Globus pallidus (tissue), 1 donor: ENCODE results near the gene GRAP2.
"Not testable (repeated sequence)": the region's sequence is repeated elsewhere in the genome, so short reads cannot be mapped to it uniquely, and the experiment has no call there.

Experiments
- DNase-seq: peaks from one replicate; pipeline ENCODE4 v3.0.0-alpha.2; 2015; ENCODE audit warnings: low spot score

The GRAP2 gene

GRCh38 chr22:39900306-39901227, at the start of gene GRAP2:
GRAP2 (plus strand) TSS chr22:39901084; CDS start chr22:39947107, 46,023 bp downstream.
- DNase-seq: no peak

GRCh38 chr22:39851606-39852315, 49.1 kb upstream of the GRAP2 start:
- no peak for DNase-seq

GRCh38 chr22:39852799-39853198, 48.1 kb upstream of the GRAP2 start:
- DNase-seq: no peak

GRCh38 chr22:39856588-39856987, 44.3 kb upstream of the GRAP2 start:
- DNase-seq: no peak

GRCh38 chr22:39859903-39860588, 40.8 kb upstream of the GRAP2 start:
- DNase-seq: no peak

- no peak for DNase-seq
These were observed 32.1 kb upstream of the GRAP2 start for GRCh38 chr22:39868741-39869140.

GRCh38 chr22:39869797-39870196, 31.1 kb upstream of the GRAP2 start:
- not testable (repeated sequence) for DNase-seq

DNA sequence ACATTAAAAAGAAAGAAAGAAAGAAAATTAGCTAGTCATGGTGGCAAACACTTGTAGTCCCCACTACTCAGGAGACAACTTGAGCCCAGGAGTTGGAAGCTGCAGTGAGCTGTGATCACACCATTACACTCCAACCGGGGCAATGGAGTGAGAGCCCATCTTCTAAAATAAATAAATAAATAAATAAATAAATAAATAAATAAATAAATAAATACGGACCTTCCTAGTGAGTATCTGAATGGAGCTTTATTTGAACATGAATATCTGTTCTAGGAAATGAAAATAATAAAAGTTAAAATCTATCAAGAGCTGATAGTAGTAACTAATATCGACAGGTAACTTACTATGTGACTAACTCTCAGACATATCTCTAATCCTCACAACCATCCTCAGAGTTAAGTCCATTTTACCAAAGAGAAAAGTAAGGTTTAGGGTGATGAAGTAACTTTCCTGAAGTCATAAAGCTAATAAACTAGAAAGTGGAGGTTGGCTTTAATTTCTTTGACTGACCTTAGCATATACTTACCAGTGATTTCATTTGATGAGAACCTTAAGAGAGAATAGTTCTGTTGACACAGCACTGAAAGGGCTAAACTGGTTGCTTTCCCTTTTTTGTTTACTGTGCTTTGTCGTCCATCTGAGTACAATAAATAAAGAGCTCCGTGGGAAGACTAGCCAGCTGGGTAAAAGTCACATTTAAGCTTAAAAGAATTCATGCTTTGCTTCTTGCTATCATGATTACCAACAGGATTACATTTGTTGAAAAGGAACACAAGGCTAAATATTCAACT, 29.7 kb upstream of the GRAP2 start:
- no peak for DNase-seq

DNA sequence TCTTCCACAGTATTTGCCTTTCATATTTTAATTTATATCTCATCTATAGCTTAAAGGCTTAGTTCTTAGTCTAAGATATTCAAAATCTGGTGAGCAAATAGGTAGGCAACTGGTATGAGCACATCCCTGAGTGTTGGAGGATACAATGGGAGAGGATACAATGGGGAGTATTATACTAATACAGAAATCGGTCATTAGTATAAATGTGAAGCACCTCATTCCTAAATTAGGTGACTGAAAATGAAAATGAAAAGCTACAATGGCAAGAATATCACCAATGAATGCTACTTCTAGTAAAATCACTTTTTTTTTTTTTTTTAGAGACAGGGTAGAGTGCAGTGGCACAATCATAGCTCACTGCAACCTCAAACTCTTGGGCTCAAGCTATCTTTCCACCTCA, 28.3 kb upstream of the GRAP2 start:
- no peak for DNase-seq

DNA sequence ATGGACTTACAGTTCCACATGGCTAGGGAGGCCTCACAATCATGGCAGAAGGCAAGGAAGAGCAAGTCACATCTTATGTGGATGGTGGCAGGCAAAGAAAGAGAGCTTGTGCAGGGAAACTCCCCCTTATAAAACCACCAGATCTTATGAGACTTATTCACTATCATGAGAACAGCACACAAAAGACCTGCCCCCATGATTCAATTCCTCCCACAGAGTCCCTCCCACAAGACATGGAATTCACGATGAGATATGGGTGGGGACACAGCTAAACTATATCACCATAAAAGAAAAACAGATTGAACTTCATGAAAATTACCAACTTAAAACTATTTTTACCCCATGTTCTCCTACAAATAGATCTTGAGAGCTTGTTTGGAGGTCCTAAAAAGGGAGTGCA, 26.9 kb upstream of the GRAP2 start:
- DNase-seq: no peak

- not testable (repeated sequence) for DNase-seq
These were observed 25.6 kb upstream of the GRAP2 start for GRCh38 chr22:39875176-39875885.

GRCh38 chr22:39877079-39877845, 23.6 kb upstream of the GRAP2 start:
- DNase-seq: no peak

DNA sequence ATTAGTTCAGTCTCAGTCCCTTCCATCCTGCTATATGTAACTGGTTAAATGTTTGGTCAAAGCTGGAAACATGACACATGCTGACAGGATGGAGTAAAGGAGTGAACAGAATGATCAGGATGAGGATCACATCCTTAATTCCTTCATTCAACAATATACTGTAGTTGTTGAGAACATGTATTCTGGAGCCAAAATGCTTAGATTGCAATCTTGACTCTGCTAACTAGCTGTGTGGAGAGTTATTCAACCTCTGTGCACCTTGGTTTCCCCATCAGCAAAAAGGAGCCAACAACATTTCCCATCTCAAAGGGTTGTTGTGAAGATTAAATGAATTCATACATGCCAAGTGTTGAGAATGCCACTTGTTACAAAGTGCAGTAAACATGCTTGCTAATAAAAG, 20.2 kb upstream of the GRAP2 start:
- no peak for DNase-seq

DNA sequence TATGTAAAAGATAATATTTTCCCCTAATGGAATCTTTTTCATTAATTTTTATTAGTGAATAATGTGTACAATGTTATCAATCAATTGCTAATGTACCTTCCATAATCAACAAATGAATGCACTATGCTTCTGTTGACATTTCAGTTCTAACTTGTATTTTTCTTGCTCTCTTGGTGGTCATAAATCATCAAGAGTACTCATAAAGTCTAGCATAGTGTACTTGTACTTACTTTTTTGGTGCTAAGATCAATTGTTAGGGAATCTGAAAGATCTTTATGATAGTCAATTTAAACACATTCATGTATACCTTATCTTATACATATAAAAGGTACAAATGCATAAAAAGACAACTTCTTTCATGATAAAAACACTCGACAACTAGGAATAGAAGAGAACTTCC, 17.8 kb upstream of the GRAP2 start:
- no peak for DNase-seq

DNA sequence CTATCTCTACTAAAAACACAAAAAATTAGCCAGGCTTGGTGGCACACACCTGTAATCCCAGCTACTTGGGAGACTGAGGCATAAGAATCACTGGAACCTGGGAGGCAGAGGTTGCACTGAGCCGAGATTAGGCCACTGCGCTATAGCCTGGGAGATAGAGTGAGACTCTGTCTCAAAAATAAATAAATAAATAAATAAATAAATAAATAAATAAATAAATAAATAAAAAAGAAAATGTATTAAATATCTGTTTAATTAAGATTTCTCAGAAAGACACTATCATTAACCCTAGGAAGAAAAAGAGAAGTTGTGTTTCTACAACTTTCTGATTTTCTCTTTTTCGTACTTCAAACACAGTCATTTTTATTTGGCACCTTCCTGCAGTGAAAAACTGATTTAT, 11.0 kb upstream of the GRAP2 start:
- not testable (repeated sequence) for DNase-seq

GRCh38 chr22:39893526-39893925, 7.4 kb upstream of the GRAP2 start, which contains the start of gene ENTHD1:
ENTHD1 (minus strand) TSS chr22:39893760; CDS start chr22:39887748, 6,012 bp downstream.
- no peak for DNase-seq

GRCh38 chr22:39894554-39895092, 6.3 kb upstream of the GRAP2 start:
- no peak for DNase-seq

- no peak for DNase-seq
These were observed 5.2 kb upstream of the GRAP2 start for GRCh38 chr22:39895682-39896081.

DNA sequence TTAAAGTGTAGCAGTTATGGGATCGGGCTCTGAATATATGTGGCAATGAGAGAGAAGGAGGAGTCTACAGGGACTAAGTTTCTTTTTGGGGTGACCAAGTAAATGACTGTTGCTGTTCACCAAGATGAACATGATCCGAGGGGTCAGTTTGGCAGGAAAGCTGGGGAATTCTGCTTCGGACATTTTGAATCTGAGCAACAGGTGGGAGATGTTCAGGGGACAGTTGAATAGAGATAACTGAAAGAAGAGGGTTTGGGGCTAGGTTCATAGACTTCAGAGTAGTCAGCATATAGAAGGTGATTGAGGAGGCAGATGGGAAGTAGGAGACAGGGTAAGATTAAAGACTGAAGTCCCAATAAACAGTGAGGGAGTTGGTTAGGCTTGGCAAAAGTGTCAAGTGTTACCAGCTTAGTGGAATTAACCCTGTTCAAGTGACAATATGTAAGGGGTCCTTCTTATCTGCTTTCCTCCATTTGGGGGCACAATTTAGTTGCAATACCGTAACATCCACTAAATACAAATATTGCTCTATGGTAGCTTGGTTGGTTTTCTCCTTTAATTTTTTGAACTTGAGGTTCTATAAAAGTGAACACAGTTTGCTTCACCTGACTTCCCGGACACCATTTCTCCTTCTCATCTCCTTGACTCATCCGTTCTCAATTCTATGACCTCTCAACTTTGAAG, 4.4 kb upstream of the GRAP2 start:
- no peak for DNase-seq
